Sigmoid colon (tissue), 7 donors: ENCODE results near the gene LST1. TPM values are rescaled to one million over a fixed set of nuclear protein-coding genes. Genes with fewer than 3 reads are reported as not detected.

Experiments
- DNase-seq: peaks from one replicate; pipeline ENCODE4 v3.0.0-alpha.2; 2019
- H3K27ac ChIP-seq, 4 donors: fragments of 200-600 bp; sonication (generic); one replicate each; pipeline ENCODE4 v1.5.1; 2016 to 2019; ENCODE audit warnings: mild to moderate bottlenecking in 1 of 4
- H3K27me3 ChIP-seq, 3 donors: fragments of 200-600 bp; sonication (generic); one replicate each; pipeline ENCODE4 v1.5.1; 2019; ENCODE audit warnings: mild to moderate bottlenecking in 1 of 3
- H3K36me3 ChIP-seq, 4 donors: fragments of 200-600 bp; sonication (generic); one replicate each; pipeline ENCODE4 v1.5.1; 2016 to 2019
- H3K4me1 ChIP-seq, 4 donors: fragments of 200-600 bp; sonication (generic); one replicate each; pipeline ENCODE4 v1.5.1; 2017 to 2019
- H3K4me3 ChIP-seq, 4 donors: fragments of 200-600 bp; sonication (generic); one replicate each; pipeline ENCODE4 v1.5.1; 2017 to 2019; ENCODE audit warnings: mild to moderate bottlenecking in 2 of 4, moderate library complexity in 1 of 4
- H3K9me3 ChIP-seq, 4 donors: fragments of 200-600 bp in 3 of 4; sonication (generic) in 3 of 4; one replicate each; pipeline versions ENCODE4 v1.5.1 to v1.6.1; 2013 to 2019
- CTCF ChIP-seq, 4 experiments: fragments of 450-650 bp in 3 of 4; fragments of 200-600 bp in 1 of 4; IDR thresholded peaks; one replicate each; pipeline ENCODE4 v1.5.1; 2016 to 2019; ENCODE audit warnings: antibody characterized with exemption in 4 of 4, mild to moderate bottlenecking in 3 of 4, moderate library complexity in 2 of 4
- EP300 ChIP-seq, 4 donors: sonication (generic); formaldehyde crosslinking; IDR thresholded peaks; one replicate each; pipeline ENCODE4 v1.6.1; 2017; ENCODE audit warnings: antibody characterized with exemption in 4 of 4
- POLR2A ChIP-seq, 2 donors: fragments of 450-650 bp; IDR thresholded peaks; one replicate each; pipeline ENCODE4 v1.6.1; 2016; ENCODE audit warnings: antibody characterized with exemption in 2 of 2, mild to moderate bottlenecking in 2 of 2, moderate library complexity in 2 of 2
- POLR2AphosphoS5 ChIP-seq, 4 donors: sonication (generic); formaldehyde crosslinking; IDR thresholded peaks; one replicate each; pipeline ENCODE4 v1.6.1; 2017; ENCODE audit warnings: antibody characterized with exemption in 4 of 4
- whole genome bisulfite sequencing, 2 donors: extraction: QIAGEN DNeasy Blood & Tissue Kit; methylation state at CpG; one replicate each; pipeline ENCODE4 v1.1.7; 2013; 5-methylcytosine and 5-hydroxymethylcytosine counted together
- intact Hi-C: fragments of 100-400 bp; cut with DNase I; formaldehyde crosslinking; loops from one replicate; pipeline ENCODE4 v1.15.1; 2023
- polyA plus RNA-seq, 3 donors: library from polyadenylated mRNA; stranded (reverse); fragments of 200-250 nt; gene quantifications; one replicate each; pipeline ENCODE4 v1.2.3, GENCODE V29; 2013
- total RNA-seq, 4 donors: library from RNA; depleted of rRNA; stranded (reverse); fragments of >200 nt; gene quantifications; one replicate each; pipeline ENCODE4 v1.1.0, GENCODE V29; 2016
- donor health status: healthy with polysubstance abuse.
- donor health status: Bipolar disorder and iron deficiency.
- donor health status: healthy.

Gene LST1
- total and polyA plus RNA-seq, 7 donors = 1.7 to 34.2 (median 17.0) TPM

DNA sequence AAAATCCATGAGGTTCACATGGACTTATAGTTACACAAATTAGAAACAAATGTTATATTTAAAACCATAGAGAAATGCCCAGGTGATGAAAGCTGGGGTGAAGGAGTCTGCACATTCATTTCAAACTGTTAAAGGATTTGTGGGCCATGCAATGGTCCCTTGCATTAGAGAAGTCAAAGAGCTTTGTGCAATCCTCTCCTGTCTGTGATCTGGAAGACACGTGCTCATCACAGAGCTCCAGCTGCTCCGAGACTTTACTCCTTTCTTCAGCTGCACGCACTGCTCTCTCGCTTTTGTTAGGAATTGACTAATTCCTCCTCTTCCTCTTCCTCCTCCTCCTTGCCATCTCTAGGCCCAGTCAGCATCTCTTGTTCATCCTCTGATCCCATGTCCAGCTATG is 24.9 kb downstream of the LST1 start:
- Histone ChIP-seq H3K27me3 (no peaks in the 10 kb centered on the region), H3K4me1 (no peaks in the 10 kb centered on the region), H3K9me3 (no peaks in the 10 kb centered on the region), H3K4me3 (no peak overlapping the region), H3K36me3 (no peaks in the 10 kb centered on the region), H3K27ac (no peak overlapping the region)
- 89 to 94% methylated on average over 4 of the region's 4 CpGs for WGBS, 2 donors
- no peak for TF ChIP-seq POLR2A (IDR thresholded peaks at IDR 0.05)
- TF ChIP-seq POLR2AphosphoS5 (IDR thresholded peaks at IDR 0.05) = no peak
- no peak for TF ChIP-seq CTCF (IDR thresholded peaks at IDR 0.05)
- no peak for TF ChIP-seq EP300 (IDR thresholded peaks at IDR 0.05)
- intact Hi-C loops = no loop called here
- no peak for DNase-seq

- Histone ChIP-seq H3K9me3 (no peaks in the 10 kb centered on the region), H3K4me3 (no peak overlapping the region), H3K36me3 (no peaks in the 10 kb centered on the region), H3K27me3 (no peaks in the 10 kb centered on the region), H3K4me1 (peaks cover 0 to under 1% (median under 1%) of the 10 kb centered on the region in 4 donors), H3K27ac (no peak overlapping the region)
- no peak for TF ChIP-seq POLR2A (IDR thresholded peaks at IDR 0.05)
- no peak for TF ChIP-seq POLR2AphosphoS5 (IDR thresholded peaks at IDR 0.05)
- TF ChIP-seq EP300 (IDR thresholded peaks at IDR 0.05) = no peak
- TF ChIP-seq CTCF (IDR thresholded peaks at IDR 0.05) = no peak
- WGBS, 2 donors = 69 to 70% methylated on average over 8 of the region's 8 CpGs
- no peak for DNase-seq
- intact Hi-C loops = no loop called here
Observed at GRCh38 chr6:31614075-31614619, 28.1 kb downstream of the LST1 start.

GRCh38 chr6:31614684-31615578 is 28.9 kb downstream of the LST1 start, which contains the start of gene AIF1:
Gene AIF1, plus strand, starts transcription at chr6:31615234. Its CDS starts 96 bp downstream, at chr6:31615330.
- Histone ChIP-seq H3K27ac (peak within 1 kb of the TSS; percentile 14 to 36 (median 24)), H3K27me3 (no peaks in the 10 kb centered on the region), H3K36me3 (no peaks in the 10 kb centered on the region), H3K4me1 (peaks cover 2 to 6% (median 4%) of the 10 kb centered on the region in 4 donors), H3K9me3 (no peaks in the 10 kb centered on the region), H3K4me3 (peak within 1 kb of the TSS in 3 of 4 donors; percentile 2 to 29 (median 9))
- intact Hi-C loops = no loop called here
- WGBS, 2 donors = 49 to 55% methylated on average over 6 of the region's 6 CpGs
- DNase-seq = no peak
- TF ChIP-seq CTCF (IDR thresholded peaks at IDR 0.05) (no peak), POLR2A (IDR thresholded peaks at IDR 0.05) (no peak), EP300 (IDR thresholded peaks at IDR 0.05) (no peak), POLR2AphosphoS5 (IDR thresholded peaks at IDR 0.05) (no peak)

GRCh38 chr6:31615748-31616147 is 29.7 kb downstream of the LST1 start:
- TF ChIP-seq EP300 (IDR thresholded peaks at IDR 0.05) (no peak), POLR2A (IDR thresholded peaks at IDR 0.05) (no peak), POLR2AphosphoS5 (IDR thresholded peaks at IDR 0.05) (no peak), CTCF (IDR thresholded peaks at IDR 0.05) (no peak)
- H3K27ac ChIP-seq = peak overlapping the region in 3 of 4 donors; percentile 14 to 36 (median 22)
- H3K27me3 ChIP-seq = no peaks in the 10 kb centered on the region
- H3K36me3 ChIP-seq = no peaks in the 10 kb centered on the region
- no peak for DNase-seq
- WGBS, 2 donors = 40 to 82% methylated on average over 7 of the region's 7 CpGs
- H3K4me3 ChIP-seq = peak overlapping the region in 3 of 4 donors; percentile 2 to 29 (median 9)
- peaks cover 2 to 6% (median 4%) of the 10 kb centered on the region in 4 donors for H3K4me1 ChIP-seq
- no peaks in the 10 kb centered on the region for H3K9me3 ChIP-seq
- intact Hi-C loops = no loop called here
